ENCODE data around the gene DOCK9.

DOCK9 gene

GRCh38 chr13:98746968-98747367, 230.9 kb downstream of the DOCK9 start:
- no peak for DNase-seq (ENCODE audit: low read depth, low spot score)
